Stimulated activated CD4-positive, alpha-beta T cell treated with anti-CD3 and anti-CD28 coated beads, Interleukin-12 subunit alpha, Interleukin-12 subunit beta, amount 100 ng/mL, for 48 hours (primary cell): ENCODE results near the gene CHIC2.
"Not testable (repeated sequence)": the region's sequence is repeated elsewhere in the genome, so short reads cannot be mapped to it uniquely, and the experiment has no call there.

Source experiments
- DNase-seq, 3 donors: peaks; one replicate each; pipeline ENCODE4 v3.0.0-alpha.2; 2020; ENCODE audit warnings: low read depth in 2 of 3, low spot score in 1 of 3

The CHIC2 gene

DNA sequence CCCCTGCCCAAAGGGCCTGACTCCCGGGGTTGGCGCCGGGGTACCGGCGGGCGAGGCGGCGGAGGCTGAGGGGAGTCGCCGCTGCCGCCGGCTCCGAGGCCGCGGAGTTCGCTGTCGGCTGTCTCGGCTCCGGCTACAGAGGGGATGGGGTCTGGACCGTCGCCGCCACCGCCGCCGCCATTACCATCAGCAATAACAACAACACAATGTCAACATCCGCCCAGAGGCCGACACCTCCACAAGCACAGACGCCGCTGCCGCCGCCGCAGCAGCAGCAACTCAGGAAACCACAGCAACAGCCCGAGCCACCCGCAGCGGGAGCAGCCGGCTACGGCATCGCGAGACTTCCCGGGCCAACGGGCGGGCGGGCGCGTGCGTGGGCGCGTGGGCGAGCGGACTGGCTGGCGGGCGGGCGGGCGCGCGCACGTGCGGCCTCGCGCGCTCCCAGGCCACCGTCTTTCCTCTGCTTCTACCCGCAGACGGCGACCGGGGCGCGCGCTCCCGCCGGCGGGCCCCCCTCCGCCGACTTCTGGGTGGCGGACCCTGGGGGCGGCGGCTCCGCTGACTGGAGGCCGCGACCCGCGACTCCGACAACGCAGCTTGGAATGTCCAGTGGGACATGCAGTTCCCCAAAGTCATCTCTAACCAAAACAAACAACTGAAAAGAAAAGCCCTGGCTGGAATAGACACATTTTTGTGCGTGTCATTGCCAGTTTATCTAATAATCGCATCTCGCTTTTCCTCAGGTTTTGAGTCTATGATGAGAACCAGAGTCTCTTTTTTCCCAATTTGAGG, at the start of gene CHIC2:
CHIC2 (minus strand) TSS at position 289 of the 795 bp plus-strand sequence. CDS start 305 bp downstream, outside the sequence.
- DNase-seq: peak; percentile 87 to 94 (median 91)

DNA sequence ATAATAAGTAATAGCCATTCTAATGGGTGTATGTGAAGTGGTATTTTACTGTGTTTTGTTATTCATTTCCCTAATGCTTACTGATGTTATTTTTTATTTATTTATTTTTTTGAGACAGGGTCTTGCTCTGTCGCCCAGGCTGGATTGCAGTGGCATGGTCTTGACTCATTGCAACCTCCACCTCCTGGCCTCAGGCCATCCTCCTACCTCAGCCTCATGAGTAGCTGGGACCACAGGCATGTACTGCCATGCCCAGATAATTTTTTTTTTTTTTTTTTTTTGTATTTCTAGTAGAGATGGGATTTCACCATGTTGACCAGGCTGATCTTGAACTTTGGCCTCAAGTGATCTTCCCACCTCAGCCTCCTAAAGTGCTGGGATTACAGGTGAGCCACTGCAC, 48.8 kb upstream of the CHIC2 start:
- not testable (repeated sequence) for DNase-seq

DNA sequence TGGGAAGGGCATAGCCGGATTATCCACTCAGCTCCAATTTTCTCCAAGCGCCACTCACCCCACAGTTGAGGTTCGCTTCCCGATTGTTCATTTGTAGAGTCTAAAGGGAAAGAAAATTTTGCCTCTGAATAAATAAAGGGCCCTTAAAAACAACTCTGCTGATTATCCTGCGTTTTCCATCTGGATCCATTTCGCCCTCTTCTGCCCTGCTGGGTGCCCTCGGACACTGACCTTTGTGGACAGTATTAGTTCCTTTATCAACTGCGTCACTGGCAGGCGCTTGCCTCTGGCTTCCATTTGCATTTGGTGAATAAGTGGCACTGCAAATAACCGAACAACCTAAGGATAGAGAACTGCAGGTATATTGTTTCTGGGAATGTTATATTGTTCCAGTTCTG, 45.6 kb upstream of the CHIC2 start:
- DNase-seq: no peak

DNA sequence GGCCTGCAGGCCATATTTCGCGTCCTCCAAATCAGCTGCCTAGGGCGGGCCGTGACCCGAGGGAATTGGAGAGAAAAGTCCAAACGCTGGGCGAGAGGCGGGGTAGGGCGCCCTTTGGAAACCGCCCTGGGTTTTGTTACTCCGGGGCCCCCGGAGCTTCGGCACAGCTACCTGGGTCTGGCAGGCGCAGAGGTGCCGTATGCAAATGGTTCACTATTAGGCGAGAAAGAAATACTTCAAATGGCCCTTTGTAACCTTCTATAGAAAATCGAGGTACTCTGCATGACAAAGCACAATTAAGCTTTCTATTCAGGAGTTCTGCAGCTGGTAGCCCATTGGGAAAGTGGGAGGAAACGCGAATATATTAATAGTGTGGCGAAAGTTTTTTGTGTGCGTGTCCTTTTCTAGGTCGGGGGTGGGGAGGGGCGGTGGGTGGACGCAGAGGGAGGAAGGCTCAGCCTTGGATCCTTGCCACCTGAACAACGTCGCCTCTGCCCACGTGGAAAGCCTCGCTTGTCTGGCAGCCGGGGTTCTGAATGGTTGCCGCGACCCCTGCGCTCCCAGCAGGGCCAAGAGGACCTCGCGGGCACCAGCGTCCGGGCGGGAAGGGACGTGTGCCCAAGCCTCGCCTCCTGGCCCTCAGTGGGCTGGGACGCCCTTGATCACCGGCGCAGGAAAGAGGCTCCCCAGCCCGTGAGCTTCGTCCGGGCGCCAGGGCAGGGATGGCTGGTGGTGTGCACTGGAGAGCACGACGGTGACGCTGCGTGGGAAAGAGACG, 45.0 kb upstream of the CHIC2 start:
- DNase-seq: no peak

DNA sequence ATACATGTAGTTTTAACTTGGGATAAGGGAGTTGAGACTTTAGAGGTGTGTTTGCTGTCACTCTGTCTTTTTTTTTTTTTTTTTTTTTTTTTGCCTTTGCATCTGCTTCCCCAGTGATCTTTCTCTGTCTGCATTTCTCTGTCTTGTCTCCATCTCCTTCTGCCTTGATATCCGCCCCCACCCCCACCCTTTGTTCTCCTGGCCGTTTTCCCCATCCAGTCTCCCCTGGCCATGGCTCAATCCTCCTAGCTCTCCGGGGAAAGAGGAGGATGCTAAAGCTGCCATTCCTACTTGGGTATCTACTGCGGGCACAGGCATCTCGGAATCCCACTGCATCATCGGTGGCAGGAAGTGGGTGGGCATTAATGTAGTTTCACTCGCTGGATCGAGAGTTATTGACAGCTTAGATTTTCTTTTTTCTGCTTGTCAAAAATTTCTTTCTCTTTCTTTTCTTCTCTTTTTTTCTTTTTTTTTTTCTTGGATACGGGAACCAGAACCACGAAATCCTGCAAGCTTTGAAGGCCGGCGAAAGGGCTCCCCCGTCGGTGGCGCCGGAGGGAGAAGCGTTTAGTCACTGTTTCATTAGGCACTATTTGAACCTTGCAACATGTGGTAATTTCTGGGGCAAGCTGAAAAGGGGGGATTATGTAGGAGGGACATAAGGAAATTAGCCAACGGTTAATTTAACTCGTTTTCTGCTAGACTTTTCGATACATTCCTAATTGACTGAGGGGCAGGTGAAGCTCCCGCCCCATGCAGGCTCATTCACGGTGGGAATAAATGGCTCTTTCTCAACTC, 43.7 kb upstream of the CHIC2 start:
- no peak for DNase-seq

DNA sequence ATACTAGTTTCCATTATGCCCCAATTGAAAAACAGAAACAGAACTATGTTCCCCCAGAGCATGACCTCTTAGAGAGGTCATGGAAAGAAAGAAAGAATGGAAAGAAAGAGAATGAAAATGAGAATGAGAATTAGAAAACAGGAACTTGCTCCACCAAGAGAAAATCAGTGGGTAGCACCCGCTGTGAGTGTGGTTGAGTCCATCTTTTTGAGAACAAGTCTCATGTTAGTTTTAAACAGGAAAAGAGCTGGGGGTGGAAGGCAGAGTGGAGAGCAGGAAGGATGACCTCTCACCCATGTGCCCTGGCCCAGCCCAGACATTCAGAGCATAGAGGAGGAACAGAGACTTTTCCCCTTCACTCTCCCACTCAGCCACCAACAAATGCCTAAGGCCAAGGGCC, 40.5 kb upstream of the CHIC2 start:
- no peak for DNase-seq

DNA sequence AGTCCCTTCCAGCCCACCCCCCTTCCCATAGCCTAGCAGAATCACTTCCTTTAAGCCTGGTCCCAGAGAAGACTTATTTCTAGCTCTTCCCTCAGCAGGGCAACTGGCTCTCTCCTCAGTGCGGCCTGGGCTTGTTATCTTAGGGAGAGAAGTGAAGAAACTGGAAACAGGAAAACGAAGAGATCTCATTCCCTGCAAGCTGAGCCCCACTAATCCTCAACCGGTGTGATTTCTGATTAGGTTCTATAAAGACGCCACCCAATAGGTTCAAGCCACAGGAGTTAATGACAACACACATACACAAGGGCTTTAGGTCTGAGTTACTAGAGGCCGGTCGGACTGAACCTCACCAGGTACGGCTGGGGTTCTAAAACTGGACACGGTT, 38.8 kb upstream of the CHIC2 start:
- no peak for DNase-seq

DNA sequence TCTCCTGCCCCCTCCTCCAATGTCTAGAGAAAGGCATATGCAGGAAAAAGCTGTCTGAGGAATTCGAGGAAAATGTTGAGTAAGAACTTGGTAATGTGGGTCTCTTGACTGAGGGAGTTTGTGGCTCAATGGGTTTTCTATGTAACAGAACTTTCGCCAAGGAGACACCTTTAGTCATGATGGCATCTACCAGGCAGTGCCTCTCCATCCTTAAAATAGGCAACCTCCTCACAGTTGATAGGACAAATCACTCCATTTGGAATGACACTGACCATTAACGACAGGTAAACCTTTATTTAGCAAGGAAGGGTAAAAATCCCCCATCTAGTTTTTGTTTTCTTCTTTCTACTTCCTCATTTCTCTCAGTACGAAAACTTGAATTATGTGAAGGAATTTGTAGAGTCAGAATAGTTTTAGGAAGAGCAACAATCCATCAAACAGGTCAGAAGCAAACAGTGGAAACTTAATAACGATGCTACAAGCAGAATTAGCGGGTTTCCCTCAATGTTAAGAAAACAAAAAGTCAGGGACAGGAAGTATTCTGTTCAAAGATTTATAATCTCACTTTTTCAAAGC, 38.2 kb upstream of the CHIC2 start:
- DNase-seq: no peak

DNA sequence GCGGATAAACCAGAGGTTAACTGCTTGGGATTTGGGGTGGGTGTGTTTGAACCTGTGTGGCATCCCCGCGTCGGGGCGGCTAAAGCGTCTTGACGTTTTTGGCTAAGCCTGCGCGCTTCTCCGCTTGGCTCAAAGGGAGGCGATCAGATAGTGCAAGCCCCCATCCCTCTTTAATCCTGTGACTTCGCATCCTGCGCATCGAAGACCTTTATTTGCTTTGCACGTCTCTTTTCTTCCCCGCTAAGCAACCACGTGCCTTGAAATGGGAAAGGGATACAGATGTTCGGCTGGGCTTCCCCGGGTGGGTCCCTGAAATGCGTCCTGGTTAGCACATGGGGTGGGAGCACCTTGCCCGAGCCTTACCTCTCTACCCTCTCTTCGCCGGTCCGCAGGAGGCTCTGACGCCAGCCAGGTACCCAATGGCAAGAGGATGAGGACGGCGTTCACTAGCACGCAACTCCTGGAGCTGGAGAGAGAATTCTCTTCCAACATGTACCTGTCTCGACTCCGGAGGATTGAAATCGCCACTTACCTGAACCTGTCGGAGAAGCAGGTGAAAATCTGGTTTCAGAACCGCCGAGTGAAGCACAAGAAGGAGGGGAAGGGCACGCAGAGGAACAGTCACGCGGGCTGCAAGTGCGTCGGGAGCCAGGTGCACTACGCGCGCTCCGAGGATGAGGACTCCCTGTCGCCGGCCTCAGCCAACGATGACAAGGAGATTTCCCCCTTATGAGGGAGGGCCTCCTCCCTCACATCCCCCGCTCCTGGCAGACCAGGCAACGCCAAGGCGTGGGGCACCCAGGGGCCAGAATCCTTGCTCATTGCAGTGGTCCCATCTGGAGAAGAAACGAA, 37.0 kb upstream of the CHIC2 start:
- no peak for DNase-seq

DNA sequence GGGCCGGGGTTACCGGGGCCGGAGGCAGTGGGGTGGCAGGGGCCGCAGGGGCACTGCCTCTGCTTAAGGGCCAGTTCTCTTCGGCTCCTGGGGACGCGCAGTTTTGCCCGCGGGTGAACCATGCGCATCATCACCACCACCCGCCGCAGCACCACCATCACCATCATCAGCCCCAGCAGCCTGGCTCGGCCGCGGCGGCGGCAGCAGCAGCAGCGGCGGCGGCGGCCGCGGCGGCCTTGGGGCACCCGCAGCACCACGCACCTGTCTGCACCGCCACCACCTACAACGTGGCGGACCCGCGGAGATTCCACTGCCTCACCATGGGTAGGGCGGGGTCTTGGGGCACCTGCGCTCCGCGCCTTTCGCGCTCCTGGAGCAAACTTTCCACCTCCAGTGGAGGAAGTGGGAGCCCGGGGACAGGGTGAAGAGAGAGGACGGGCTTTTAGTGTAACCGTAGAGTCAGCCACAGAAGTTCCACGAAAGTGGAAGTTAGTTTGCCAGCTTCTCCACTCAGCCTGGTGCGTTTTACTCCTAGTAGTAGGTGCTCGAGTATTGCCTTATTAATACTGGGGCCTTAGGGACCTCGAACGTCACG, 36.3 kb upstream of the CHIC2 start:
- no peak for DNase-seq

DNA sequence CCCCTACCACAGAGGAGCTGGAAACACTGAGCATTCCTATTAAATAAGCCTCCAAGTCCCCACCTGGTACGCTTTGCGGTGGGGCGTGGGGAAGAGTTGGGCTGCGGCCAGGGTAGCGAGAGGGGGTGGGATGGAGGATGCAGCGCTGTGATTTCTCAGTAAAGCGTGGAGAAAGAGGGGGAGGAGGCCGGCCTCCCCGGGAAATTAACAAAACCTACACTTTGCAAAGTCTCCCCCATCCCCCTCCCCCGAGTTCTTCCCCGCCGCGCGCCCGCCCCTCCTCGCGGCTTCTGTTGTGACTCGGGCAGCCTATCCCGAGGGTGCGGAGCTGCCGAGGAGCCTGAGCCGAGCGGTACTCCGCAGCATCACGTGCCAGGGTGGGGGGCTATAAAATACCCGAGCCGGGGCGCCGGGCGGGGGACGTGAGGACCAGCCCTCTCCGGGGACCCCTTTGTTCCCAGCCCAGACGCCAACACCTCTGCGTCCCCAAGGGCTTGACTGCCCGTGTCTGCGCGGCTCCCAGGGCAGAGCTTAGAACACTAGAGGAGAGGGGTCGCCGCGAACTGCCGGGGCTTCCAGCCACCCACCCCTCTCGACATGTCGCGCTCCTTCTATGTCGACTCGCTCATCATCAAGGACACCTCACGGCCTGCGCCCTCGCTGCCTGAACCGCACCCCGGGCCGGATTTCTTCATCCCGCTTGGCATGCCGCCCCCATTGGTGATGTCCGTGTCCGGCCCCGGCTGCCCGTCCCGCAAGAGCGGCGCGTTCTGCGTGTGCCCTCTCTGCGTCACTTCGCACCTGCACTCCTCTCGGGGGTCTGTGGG, 35.6 kb upstream of the CHIC2 start, which contains the start of gene GSX2:
GSX2 (plus strand) TSS at position 416 of the 827 bp plus-strand sequence; CDS start at position 598, 182 bp downstream.
- DNase-seq: no peak

DNA sequence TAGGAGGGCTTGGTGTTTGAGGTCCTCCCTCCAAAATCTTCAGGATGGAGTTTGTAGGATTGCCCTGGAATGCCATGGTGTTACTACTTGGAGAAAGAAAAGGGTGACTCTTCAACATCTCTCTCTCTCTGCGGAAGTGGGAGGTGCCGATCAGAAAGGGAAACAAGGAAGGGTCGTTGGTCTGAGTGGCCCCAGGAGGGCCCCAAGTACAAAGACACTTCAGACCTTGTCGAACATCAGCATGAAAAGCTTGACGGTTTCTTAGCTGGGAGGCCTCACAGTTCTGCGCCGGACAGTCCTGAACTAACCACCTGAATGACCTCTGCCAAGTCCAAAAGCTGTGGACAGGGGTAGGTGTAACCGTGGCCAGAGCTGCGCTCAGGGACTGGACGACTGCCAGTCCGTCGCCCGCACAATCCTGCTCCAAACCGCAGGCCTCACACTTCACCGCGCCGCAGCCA, 34.9 kb upstream of the CHIC2 start:
- DNase-seq: no peak

DNA sequence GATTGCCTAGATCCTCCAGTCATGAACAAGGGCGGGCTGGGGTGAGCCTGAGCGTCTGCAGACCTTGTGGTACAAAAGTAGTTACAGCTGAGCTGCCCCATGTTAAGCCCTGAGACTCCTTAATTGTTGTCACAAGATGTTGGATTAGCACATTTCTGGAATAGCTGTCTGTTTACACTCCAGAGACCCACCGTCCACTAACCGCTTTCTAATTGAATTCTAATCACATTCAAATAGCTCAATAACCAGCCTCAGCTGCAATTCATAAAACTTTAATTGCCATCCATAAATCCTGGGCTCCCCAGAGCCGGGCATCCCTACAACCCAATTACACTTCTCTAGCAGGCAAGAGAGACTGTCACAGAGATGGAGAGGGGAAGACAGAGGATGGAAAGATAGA, 34.0 kb upstream of the CHIC2 start:
- no peak for DNase-seq

DNA sequence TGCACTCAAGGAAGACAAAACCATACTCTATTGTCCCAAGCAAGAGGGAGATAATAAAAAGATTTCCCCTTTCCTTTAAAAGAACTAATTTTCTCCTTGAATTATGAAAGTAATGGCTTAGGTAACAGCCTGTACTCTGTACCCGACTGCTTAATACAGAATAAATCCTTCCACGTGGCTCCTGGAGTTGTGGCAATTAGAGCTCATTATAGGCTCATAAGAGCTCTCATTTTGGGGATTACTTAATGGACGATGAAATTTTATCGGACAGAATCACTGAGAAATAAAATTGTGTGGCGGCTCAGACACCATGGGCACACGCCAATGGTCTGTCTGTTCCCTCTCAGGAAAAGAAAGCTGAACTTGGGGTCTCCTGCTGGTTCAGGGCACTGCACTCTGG, 32.7 kb upstream of the CHIC2 start:
- DNase-seq: no peak

DNA sequence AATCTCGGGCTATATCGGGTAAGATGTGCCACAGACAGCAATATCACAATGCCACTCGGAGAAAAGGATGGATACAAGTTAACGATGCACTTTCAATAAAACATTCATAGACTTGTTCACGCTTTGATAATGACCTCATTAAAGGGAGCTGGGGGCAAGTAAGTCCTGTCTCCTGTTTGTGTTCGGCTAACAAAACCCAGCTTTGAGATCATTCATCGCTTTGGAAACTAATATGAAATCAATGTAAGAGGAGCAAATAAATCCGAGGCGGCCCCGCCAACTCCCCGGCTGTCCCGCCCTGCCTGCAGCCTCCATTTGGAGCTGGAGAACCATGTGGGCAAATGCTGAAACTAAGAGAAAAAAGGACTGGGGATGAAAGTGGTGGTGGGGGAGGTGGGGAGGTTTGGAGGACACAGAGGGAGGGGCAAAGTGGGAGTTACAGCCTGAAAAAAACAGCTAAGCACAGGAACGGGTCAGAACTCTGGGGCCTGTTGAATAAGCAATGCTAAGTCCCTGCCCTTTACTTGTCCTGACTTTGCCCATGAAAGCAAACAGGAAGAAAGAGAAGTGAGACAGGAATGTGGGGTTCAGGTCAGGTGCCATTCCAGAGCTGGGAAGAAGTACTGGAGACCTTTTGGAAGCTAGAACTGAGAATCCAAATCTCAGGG, 32.0 kb upstream of the CHIC2 start:
- DNase-seq: no peak

DNA sequence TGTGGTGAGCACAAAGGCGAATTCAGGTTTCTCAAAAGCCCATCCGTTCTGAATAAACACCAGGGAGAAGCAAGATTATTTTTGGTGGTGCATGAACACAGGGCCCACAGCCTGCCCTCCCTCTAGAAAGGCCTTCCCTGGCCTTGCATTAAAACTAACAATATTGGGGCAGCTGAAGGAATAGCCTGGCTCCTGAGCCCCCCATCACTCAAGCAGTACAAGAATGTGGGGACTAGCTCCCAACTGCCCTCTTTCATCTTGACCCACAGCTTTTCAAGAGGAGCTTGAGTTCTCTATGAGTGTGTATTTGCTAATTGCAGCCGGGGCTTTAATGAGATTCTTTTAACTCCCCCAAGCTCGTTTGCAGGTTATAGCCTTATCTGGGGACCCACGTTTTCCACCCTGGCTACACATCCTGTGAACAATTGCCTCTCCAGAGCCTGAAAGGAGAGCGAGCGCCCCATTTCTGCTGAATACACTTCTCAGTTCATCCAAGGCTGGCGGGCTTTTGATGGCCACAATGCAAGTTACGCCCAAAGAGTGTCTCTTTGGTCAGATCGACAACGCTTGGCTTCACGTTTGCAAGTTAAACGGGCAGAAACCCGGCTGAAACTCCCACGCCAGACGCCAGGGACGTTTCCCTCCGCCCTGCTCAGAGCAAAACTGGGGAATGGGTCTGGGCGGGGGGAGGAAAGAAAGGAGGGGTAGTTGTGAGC, 30.9 kb upstream of the CHIC2 start:
- no peak for DNase-seq

DNA sequence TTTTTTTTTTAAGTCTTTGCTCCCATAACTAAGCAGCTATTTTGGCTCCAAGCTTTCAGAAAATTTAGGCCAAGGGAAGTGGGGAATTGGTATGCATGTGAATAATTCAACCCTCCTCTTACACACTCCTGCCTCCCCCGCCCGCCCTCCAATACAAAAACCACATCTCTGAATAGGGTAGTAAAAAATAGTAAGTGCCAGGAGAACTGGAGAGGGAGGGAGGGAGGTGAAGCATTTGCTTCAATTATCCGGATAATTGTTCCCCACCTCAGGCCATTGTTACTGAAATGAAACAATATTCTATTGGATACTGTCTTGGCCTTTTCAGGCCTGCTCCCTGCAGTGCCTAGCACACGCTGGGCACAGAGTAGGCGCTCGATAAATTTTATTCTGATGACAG, 30.0 kb upstream of the CHIC2 start:
- no peak for DNase-seq
